Activated CD4-positive, alpha-beta T cell treated with anti-CD3 and anti-CD28 coated beads, Interleukin-2, amount 10 ng/mL, durations not matched to agents 24 days and 14 days (primary cell): Measurements from ENCODE around the gene SRGAP1. TPM values are rescaled to one million over a fixed set of nuclear protein-coding genes. Genes with fewer than 3 reads are reported as not detected.
"Not testable (repeated sequence)": the region's sequence is repeated elsewhere in the genome, so short reads cannot be mapped to it uniquely, and the experiment has no call there.

Experiments
- DNase-seq: peaks from one replicate; pipeline ENCODE4 v3.0.0; 2022
- H3K27ac Mint-ChIP-seq: one replicate; pipeline ENCODE4 v1.8.0; 2022; ENCODE audit warnings: mild to moderate bottlenecking, mixed read lengths
- H3K27me3 Mint-ChIP-seq: one replicate; pipeline ENCODE4 v1.8.0; 2022; ENCODE audit warnings: mixed read lengths
- H3K36me3 Mint-ChIP-seq: one replicate; pipeline ENCODE4 v1.8.0; 2022; ENCODE audit warnings: low read depth, mild to moderate bottlenecking, mixed read lengths
- H3K4me1 Mint-ChIP-seq: one replicate; pipeline ENCODE4 v1.8.0; 2021; ENCODE audit warnings: mixed read lengths
- H3K4me3 Mint-ChIP-seq: one replicate; pipeline ENCODE4 v1.8.0; 2022; ENCODE audit warnings: mild to moderate bottlenecking, moderate library complexity, mixed read lengths
- H3K9me3 Mint-ChIP-seq: one replicate; pipeline ENCODE4 v1.8.0; 2021; ENCODE audit warnings: mixed read lengths
- intact Hi-C: fragments of 100-400 bp; cut with micrococcal nuclease; formaldehyde crosslinking; loops from one replicate; pipeline ENCODE4 v1.15.1; 2023
- total RNA-seq: library from RNA; stranded (reverse); gene quantifications from 2 replicates; pipeline ENCODE4 v1.2.3, GENCODE V29; 2022

The SRGAP1 gene
- total RNA-seq, 1 donor from 2014 or later: 0.16 TPM

- Mint-ChIP-seq H3K36me3 (no peaks in the 10 kb centered on the region), H3K4me3 (no peak overlapping the region), H3K27ac (no peak overlapping the region), H3K9me3 (no peaks in the 10 kb centered on the region), H3K27me3 (peaks cover 2% of the 10 kb centered on the region), H3K4me1 (no peaks in the 10 kb centered on the region)
- DNase-seq: no peak
- intact Hi-C loops: no loop called here
These were observed 180.9 kb downstream of the SRGAP1 start for GRCh38 chr12:64025174-64025958.

GRCh38 chr12:64027311-64027710 is 182.8 kb downstream of the SRGAP1 start:
- Mint-ChIP-seq H3K4me1 (no peaks in the 10 kb centered on the region), H3K36me3 (no peaks in the 10 kb centered on the region), H3K9me3 (no peaks in the 10 kb centered on the region), H3K27ac (no peak overlapping the region), H3K4me3 (no peak overlapping the region), H3K27me3 (peaks cover 2% of the 10 kb centered on the region)
- DNase-seq: no peak
- intact Hi-C loops: no loop called here

GRCh38 chr12:64028541-64028940 is 184.0 kb downstream of the SRGAP1 start:
- peak; percentile 34 for DNase-seq
- H3K27me3 Mint-ChIP-seq: peaks cover 2% of the 10 kb centered on the region
- H3K4me3 Mint-ChIP-seq: no peak overlapping the region
- intact Hi-C loops: no loop called here
- no peak overlapping the region for H3K27ac Mint-ChIP-seq
- no peaks in the 10 kb centered on the region for H3K36me3 Mint-ChIP-seq
- no peaks in the 10 kb centered on the region for H3K4me1 Mint-ChIP-seq
- no peaks in the 10 kb centered on the region for H3K9me3 Mint-ChIP-seq

GRCh38 chr12:64029013-64029857 is 184.7 kb downstream of the SRGAP1 start:
- Mint-ChIP-seq H3K36me3 (no peaks in the 10 kb centered on the region), H3K9me3 (no peaks in the 10 kb centered on the region), H3K4me3 (no peak overlapping the region), H3K27me3 (peaks cover 2% of the 10 kb centered on the region), H3K4me1 (no peaks in the 10 kb centered on the region), H3K27ac (no peak overlapping the region)
- DNase-seq: no peak
- intact Hi-C loops: no loop called here

- no peaks in the 10 kb centered on the region for H3K9me3 Mint-ChIP-seq
- intact Hi-C loops: no loop called here
- no peak overlapping the region for H3K4me3 Mint-ChIP-seq
- H3K27ac Mint-ChIP-seq: no peak overlapping the region
- peaks cover 2% of the 10 kb centered on the region for H3K27me3 Mint-ChIP-seq
- H3K36me3 Mint-ChIP-seq: no peaks in the 10 kb centered on the region
- H3K4me1 Mint-ChIP-seq: no peaks in the 10 kb centered on the region
- no peak for DNase-seq
These were observed 185.7 kb downstream of the SRGAP1 start for GRCh38 chr12:64030155-64030554.

- DNase-seq, intact Hi-C loops, H3K4me1 Mint-ChIP-seq, H3K27me3 Mint-ChIP-seq, H3K36me3 Mint-ChIP-seq, H3K4me3 Mint-ChIP-seq, H3K27ac Mint-ChIP-seq, H3K9me3 Mint-ChIP-seq: not testable (repeated sequence)
These were observed 189.6 kb downstream of the SRGAP1 start for GRCh38 chr12:64034056-64034455.

- H3K27me3 Mint-ChIP-seq: no peaks in the 10 kb centered on the region
- intact Hi-C loops: no loop called here
These were observed 190.5 kb downstream of the SRGAP1 start for GRCh38 chr12:64034901-64035576.

GRCh38 chr12:64036414-64036813 is 191.9 kb downstream of the SRGAP1 start:
- Mint-ChIP-seq H3K27me3 (no peaks in the 10 kb centered on the region), H3K4me3 (no peak overlapping the region), H3K36me3 (no peaks in the 10 kb centered on the region), H3K4me1 (no peaks in the 10 kb centered on the region), H3K9me3 (no peaks in the 10 kb centered on the region), H3K27ac (no peak overlapping the region)
- no peak for DNase-seq
- intact Hi-C loops: no loop called here

More at GRCh38 chr12:64034901-64035576, 190.5 kb downstream of the SRGAP1 start:
- H3K27ac Mint-ChIP-seq: no peak overlapping the region
- no peaks in the 10 kb centered on the region for H3K9me3 Mint-ChIP-seq
- no peak overlapping the region for H3K4me3 Mint-ChIP-seq
- no peaks in the 10 kb centered on the region for H3K4me1 Mint-ChIP-seq
- DNase-seq: no peak
- no peaks in the 10 kb centered on the region for H3K36me3 Mint-ChIP-seq

GRCh38 chr12:64039281-64039871 is 194.9 kb downstream of the SRGAP1 start:
- no peak for DNase-seq
- Mint-ChIP-seq H3K4me1 (no peaks in the 10 kb centered on the region), H3K27me3 (no peaks in the 10 kb centered on the region), H3K27ac (no peak overlapping the region), H3K36me3 (no peaks in the 10 kb centered on the region), H3K9me3 (no peaks in the 10 kb centered on the region), H3K4me3 (no peak overlapping the region)
- intact Hi-C loops: no loop called here

- no peak overlapping the region for H3K4me3 Mint-ChIP-seq
- H3K27ac Mint-ChIP-seq: no peak overlapping the region
- no peaks in the 10 kb centered on the region for H3K27me3 Mint-ChIP-seq
- H3K4me1 Mint-ChIP-seq: no peaks in the 10 kb centered on the region
- intact Hi-C loops: no loop called here
- no peaks in the 10 kb centered on the region for H3K36me3 Mint-ChIP-seq
- DNase-seq: no peak
- no peaks in the 10 kb centered on the region for H3K9me3 Mint-ChIP-seq
These were observed 198.4 kb downstream of the SRGAP1 start for GRCh38 chr12:64042911-64043310.

GRCh38 chr12:64044191-64044590 is 199.7 kb downstream of the SRGAP1 start:
- intact Hi-C loops: no loop called here
- no peaks in the 10 kb centered on the region for H3K9me3 Mint-ChIP-seq
- no peaks in the 10 kb centered on the region for H3K36me3 Mint-ChIP-seq
- no peak overlapping the region for H3K27ac Mint-ChIP-seq
- no peak overlapping the region for H3K4me3 Mint-ChIP-seq
- no peaks in the 10 kb centered on the region for H3K4me1 Mint-ChIP-seq
- no peak for DNase-seq
- H3K27me3 Mint-ChIP-seq: no peaks in the 10 kb centered on the region

- intact Hi-C loops: no loop called here
- Mint-ChIP-seq H3K36me3 (no peaks in the 10 kb centered on the region), H3K4me1 (no peaks in the 10 kb centered on the region), H3K27me3 (peaks cover 4% of the 10 kb centered on the region), H3K27ac (no peak overlapping the region), H3K4me3 (no peak overlapping the region), H3K9me3 (no peaks in the 10 kb centered on the region)
- DNase-seq: no peak
These were observed 206.6 kb downstream of the SRGAP1 start for GRCh38 chr12:64051057-64051456.

- H3K4me3 Mint-ChIP-seq: no peak overlapping the region
- H3K27me3 Mint-ChIP-seq: peaks cover 4% of the 10 kb centered on the region
- DNase-seq: no peak
- H3K4me1 Mint-ChIP-seq: no peaks in the 10 kb centered on the region
- no peak overlapping the region for H3K27ac Mint-ChIP-seq
- no peaks in the 10 kb centered on the region for H3K9me3 Mint-ChIP-seq
- intact Hi-C loops: no loop called here
- H3K36me3 Mint-ChIP-seq: no peaks in the 10 kb centered on the region
These were observed 208.6 kb downstream of the SRGAP1 start for GRCh38 chr12:64053117-64053516.
